CD4-positive, alpha-beta T cell treated with Interleukin-17A for 4 hours (primary cell): Measurements from ENCODE around the gene CACNA1C.
"Not testable (repeated sequence)": the region's sequence is repeated elsewhere in the genome, so short reads cannot be mapped to it uniquely, and the experiment has no call there.

Experiments
- DNase-seq: peaks from one replicate; pipeline ENCODE4 v3.0.0-alpha.2; 2020; ENCODE audit warnings: mixed read lengths

CACNA1C gene

GRCh38 chr12:2733493-2734355 lies 680.9 kb downstream of the CACNA1C start:
- no peak for DNase-seq

GRCh38 chr12:2735432-2735831 lies 682.6 kb downstream of the CACNA1C start:
- DNase-seq, result no peak

DNA sequence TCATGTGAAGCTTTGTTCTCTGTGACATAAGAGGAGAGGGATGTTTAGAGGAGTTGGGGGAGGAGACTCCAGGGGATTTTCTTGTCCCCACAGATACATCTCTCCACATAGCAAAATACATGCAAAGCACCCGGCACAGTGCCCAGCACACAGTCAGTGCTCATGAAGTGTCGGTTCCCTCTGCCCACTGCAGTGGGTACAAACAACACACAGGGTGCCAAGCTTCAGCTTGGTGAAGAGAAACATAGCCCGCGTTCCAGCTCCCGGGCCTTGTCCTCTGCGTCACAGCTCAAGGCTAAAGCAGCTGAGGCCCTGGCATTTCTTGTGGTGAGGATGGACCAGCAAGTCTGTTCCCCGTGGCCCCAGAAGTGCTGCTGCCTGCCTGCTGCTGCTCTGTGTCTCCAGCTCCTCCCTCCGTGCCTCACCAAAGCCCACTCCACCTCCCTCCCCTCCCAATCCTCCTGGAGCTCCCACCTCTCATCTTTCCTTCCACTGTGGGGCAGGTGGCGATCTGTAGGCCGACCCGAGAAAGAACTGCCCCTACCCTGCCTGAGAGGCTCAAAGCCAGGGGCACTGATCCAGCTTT lies 685.0 kb downstream of the CACNA1C start:
- DNase-seq, result no peak

DNA sequence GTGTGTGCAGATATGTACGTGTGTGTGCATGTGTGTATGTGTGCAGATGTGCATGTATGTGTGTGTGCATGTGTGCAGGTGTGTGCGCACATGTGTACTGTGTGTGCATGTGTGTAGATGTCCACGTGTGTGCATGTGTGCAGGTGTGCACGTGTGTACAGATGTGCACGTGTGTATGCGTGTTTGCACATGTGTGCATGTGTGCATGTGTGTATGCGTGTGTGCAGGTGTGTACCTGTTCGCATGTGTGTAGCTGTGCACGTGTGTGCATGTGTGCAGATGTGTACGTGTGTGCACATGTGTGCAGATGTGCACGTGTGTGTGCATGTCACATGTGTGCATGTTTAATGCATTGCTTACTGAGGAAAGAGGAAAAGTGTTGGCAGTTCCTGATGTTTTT lies 686.3 kb downstream of the CACNA1C start:
- DNase-seq, result no peak

- DNase-seq, result no peak
Observed at GRCh38 chr12:2739832-2740641, 687.2 kb downstream of the CACNA1C start.

GRCh38 chr12:2742037-2742436 lies 689.2 kb downstream of the CACNA1C start:
- DNase-seq, result not testable (repeated sequence)

DNA sequence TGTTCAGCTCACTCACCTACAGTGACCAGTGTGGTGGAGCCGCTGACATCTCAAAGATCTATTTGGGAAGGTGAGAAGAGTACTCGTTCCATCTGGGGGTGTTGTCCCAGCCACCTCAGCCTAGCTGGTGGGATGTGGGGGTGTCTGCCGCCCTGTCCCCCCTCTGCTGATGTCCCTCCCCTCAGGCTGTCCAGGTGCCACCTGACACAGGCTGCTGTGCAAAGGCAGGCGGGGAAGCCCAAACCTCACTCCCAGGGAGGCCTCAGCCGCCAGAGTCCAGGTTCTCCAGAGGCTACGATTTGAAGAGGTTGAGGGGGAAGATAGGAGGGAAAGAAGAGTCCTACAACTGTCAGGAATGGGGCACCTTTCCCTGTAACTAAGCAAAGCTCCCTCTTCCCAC lies 690.7 kb downstream of the CACNA1C start:
- DNase-seq, result no peak

GRCh38 chr12:2745655-2746054 lies 692.9 kb downstream of the CACNA1C start:
- DNase-seq, result no peak
